HG02759 (cell line): Measurements from ENCODE around the gene FOSB.

Experiments used
- ATAC-seq: cut with Tn5 transposase; IDR thresholded peaks from one replicate; pipeline ENCODE4 v1.9.1; 2021; ENCODE audit warnings: mild to moderate bottlenecking, moderate library complexity; ENCODE audit not compliant: unreplicated experiment

The FOSB gene

GRCh38 chr19:45442408-45442777 lies 25.4 kb upstream of the FOSB start:
- no peak for ATAC-seq

- no peak for ATAC-seq
These were observed 24.9 kb upstream of the FOSB start for GRCh38 chr19:45442778-45443461.

- ATAC-seq: no peak
These were observed 24.1 kb upstream of the FOSB start for GRCh38 chr19:45443462-45444317.

- peak; percentile 59 for ATAC-seq
These were observed 23.3 kb upstream of the FOSB start for GRCh38 chr19:45444318-45445041.

- no peak for ATAC-seq
These were observed 22.7 kb upstream of the FOSB start for GRCh38 chr19:45445139-45445538.

- no peak for ATAC-seq
These were observed 21.5 kb upstream of the FOSB start for GRCh38 chr19:45446295-45446694.

- no peak for ATAC-seq
These were observed 20.9 kb upstream of the FOSB start for GRCh38 chr19:45446944-45447343.

GRCh38 chr19:45448425-45448756 lies 19.4 kb upstream of the FOSB start:
- no peak for ATAC-seq

GRCh38 chr19:45448887-45449299 lies 18.9 kb upstream of the FOSB start:
- ATAC-seq: no peak

- ATAC-seq: no peak
These were observed 17.8 kb upstream of the FOSB start for GRCh38 chr19:45450012-45450333.

- ATAC-seq: peak; percentile 23
These were observed 16.5 kb upstream of the FOSB start for GRCh38 chr19:45451131-45451849.

GRCh38 chr19:45451850-45452387 lies 15.9 kb upstream of the FOSB start:
- no peak for ATAC-seq

- no peak for ATAC-seq
These were observed 11.9 kb upstream of the FOSB start for GRCh38 chr19:45455707-45456499.

GRCh38 chr19:45456500-45456815 lies 11.3 kb upstream of the FOSB start:
- ATAC-seq: no peak

GRCh38 chr19:45457776-45458175 lies 10.0 kb upstream of the FOSB start:
- ATAC-seq: no peak

- ATAC-seq: no peak
These were observed 6.9 kb upstream of the FOSB start for GRCh38 chr19:45460807-45461347.

- ATAC-seq: no peak
These were observed 5.6 kb upstream of the FOSB start for GRCh38 chr19:45462174-45462573.

GRCh38 chr19:45463241-45463640 lies 4.6 kb upstream of the FOSB start:
- no peak for ATAC-seq

- no peak for ATAC-seq
These were observed 3.5 kb upstream of the FOSB start for GRCh38 chr19:45464274-45464673.

- no peak for ATAC-seq
These were observed 2.8 kb upstream of the FOSB start for GRCh38 chr19:45464852-45465441.
